Chondrocyte (in vitro differentiated cells): ENCODE measurements around the gene NME5. TPM values are rescaled to one million over a fixed set of nuclear protein-coding genes. Genes with fewer than 3 reads are reported as not detected.

Experiments used
- DNase-seq: peaks from one replicate; pipeline ENCODE4 v3.0.0; 2021; ENCODE audit warnings: mixed read lengths, low spot score
- H3K27ac Mint-ChIP-seq: one replicate; pipeline ENCODE4 v1.8.0; 2021; ENCODE audit warnings: mild to moderate bottlenecking, moderate library complexity, mixed read lengths; ENCODE audit not compliant: unreplicated experiment
- H3K27me3 Mint-ChIP-seq: 2 replicates; pipeline ENCODE4 v1.8.0; 2021; ENCODE audit warnings: low read depth, mixed read lengths
- H3K36me3 Mint-ChIP-seq: 2 replicates; pipeline ENCODE4 v1.8.0; 2021; ENCODE audit warnings: low read depth, mixed read lengths
- H3K4me1 Mint-ChIP-seq: 2 replicates; pipeline ENCODE4 v1.8.0; 2021; ENCODE audit warnings: low read depth, mild to moderate bottlenecking, mixed read lengths
- H3K4me3 Mint-ChIP-seq: one replicate; pipeline ENCODE4 v1.8.0; 2021; ENCODE audit warnings: mild to moderate bottlenecking, moderate library complexity, mixed read lengths; ENCODE audit not compliant: unreplicated experiment
- H3K9me3 Mint-ChIP-seq: 2 replicates; pipeline ENCODE4 v1.8.0; 2021; ENCODE audit warnings: low read depth, mixed read lengths
- total RNA-seq: library from RNA; stranded (reverse); gene quantifications from 3 replicates; pipeline ENCODE4 v1.2.1, GENCODE V29; 2021
- TF ChIP-seq, protein P1 (sequence below): fragments of 200-600 bp; sonication (generic); IDR thresholded peaks from 2 replicates; pipeline ENCODE4 v1.5.0; 2021; ENCODE audit warnings: antibody characterized with exemption, mild to moderate bottlenecking, moderate library complexity

Gene NME5
- total RNA-seq, 1 donor from 2014 or later: 2.0 TPM

DNA sequence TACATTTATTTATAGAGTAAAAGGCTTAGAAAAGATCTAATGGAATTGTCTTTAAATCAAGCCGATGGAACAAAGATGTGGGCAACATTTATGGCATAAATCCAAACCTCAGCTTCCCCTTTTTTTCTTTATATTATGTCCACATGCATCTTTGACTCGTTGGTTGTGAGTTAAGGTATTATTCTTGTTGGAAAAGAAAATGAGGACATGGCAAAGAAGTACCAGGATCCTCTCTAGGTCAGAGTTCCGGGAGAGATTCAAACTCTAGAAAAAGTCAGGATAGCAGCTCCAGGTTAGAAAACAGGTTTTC, 508 bp upstream of the NME5 start:
- Mint-ChIP-seq H3K27ac (no peak overlapping the region), H3K27me3 (no peaks in the 10 kb centered on the region), H3K4me3 (peak overlapping the region; percentile 80), H3K9me3 (no peaks in the 10 kb centered on the region), H3K4me1 (peaks cover 8% of the 10 kb centered on the region), H3K36me3 (no peaks in the 10 kb centered on the region)
- no peak for DNase-seq
- TF ChIP-seq, protein P1, sequence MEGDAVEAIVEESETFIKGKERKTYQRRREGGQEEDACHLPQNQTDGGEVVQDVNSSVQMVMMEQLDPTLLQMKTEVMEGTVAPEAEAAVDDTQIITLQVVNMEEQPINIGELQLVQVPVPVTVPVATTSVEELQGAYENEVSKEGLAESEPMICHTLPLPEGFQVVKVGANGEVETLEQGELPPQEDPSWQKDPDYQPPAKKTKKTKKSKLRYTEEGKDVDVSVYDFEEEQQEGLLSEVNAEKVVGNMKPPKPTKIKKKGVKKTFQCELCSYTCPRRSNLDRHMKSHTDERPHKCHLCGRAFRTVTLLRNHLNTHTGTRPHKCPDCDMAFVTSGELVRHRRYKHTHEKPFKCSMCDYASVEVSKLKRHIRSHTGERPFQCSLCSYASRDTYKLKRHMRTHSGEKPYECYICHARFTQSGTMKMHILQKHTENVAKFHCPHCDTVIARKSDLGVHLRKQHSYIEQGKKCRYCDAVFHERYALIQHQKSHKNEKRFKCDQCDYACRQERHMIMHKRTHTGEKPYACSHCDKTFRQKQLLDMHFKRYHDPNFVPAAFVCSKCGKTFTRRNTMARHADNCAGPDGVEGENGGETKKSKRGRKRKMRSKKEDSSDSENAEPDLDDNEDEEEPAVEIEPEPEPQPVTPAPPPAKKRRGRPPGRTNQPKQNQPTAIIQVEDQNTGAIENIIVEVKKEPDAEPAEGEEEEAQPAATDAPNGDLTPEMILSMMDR: no peak

DNA sequence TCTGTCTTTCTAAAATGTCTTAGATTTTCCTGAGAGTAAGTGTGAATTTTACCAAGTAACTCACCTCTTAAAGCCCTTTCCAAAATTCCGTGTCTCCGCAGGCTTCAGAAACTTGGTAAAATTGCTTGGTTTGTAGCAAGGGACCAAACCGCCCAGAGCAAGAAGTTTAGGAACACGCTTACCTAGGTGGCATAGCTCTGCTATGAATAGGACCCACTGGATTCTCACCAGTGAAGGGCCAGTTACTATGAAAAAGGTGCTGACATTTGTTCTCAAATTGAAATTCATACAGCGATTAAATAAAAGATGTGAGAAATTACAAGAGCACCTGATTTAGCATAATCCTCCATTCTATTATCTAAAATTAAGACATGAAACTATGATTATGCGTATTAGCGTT, 6.7 kb downstream of the NME5 start:
- peaks cover 4% of the 10 kb centered on the region for H3K27me3 Mint-ChIP-seq
- H3K4me1 Mint-ChIP-seq: peaks cover 5% of the 10 kb centered on the region
- no peak overlapping the region for H3K4me3 Mint-ChIP-seq
- TF ChIP-seq, protein P1: no peak
- no peaks in the 10 kb centered on the region for H3K9me3 Mint-ChIP-seq
- no peak overlapping the region for H3K27ac Mint-ChIP-seq
- DNase-seq: no peak
- H3K36me3 Mint-ChIP-seq: no peaks in the 10 kb centered on the region

DNA sequence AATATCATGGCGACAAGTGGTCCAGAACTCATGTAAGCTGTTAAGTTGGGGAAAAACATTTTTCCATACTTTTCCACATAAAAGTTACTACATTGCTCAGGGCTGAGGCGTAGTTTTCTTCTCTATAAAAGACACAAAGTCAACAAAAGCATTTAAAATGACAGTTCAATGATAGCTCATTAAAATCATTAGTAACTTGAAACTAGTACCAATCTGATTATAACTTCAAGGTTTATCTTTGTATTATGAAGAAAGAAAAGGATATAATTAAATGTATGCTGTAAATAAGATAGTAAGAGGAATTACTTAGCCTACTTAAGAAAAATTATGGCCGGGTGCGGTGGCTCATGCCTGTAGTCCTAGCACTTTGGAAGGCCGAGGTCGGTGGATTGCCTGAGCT, 9.9 kb downstream of the NME5 start:
- H3K27me3 Mint-ChIP-seq: peaks cover 4% of the 10 kb centered on the region
- no peak overlapping the region for H3K27ac Mint-ChIP-seq
- H3K4me3 Mint-ChIP-seq: no peak overlapping the region
- H3K4me1 Mint-ChIP-seq: peaks cover 5% of the 10 kb centered on the region
- TF ChIP-seq, protein P1: no peak
- H3K36me3 Mint-ChIP-seq: no peaks in the 10 kb centered on the region
- DNase-seq: no peak
- H3K9me3 Mint-ChIP-seq: no peaks in the 10 kb centered on the region

DNA sequence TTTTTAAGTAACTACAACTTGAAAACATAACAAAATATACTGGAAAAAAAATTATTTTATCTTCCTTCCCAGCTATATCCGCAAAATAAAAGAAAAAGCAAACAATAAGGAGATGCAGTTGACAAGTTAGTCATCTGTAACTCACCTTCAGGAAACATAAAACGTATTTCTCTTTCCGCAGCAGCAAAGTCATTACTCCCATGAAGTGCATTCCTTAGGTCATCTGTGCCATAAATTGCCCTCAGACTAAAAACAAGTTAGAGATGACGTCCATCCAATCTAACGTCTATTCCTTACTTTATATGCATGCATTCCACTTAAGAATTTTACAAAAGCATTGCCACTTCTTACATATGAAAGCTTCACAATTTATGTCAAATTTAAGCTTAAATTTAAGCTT, 10.9 kb downstream of the NME5 start:
- Mint-ChIP-seq H3K36me3 (no peaks in the 10 kb centered on the region), H3K9me3 (no peaks in the 10 kb centered on the region), H3K27me3 (peaks cover 4% of the 10 kb centered on the region), H3K27ac (no peak overlapping the region), H3K4me3 (no peak overlapping the region), H3K4me1 (peaks cover 1% of the 10 kb centered on the region)
- no peak for DNase-seq
- TF ChIP-seq, protein P1: no peak

DNA sequence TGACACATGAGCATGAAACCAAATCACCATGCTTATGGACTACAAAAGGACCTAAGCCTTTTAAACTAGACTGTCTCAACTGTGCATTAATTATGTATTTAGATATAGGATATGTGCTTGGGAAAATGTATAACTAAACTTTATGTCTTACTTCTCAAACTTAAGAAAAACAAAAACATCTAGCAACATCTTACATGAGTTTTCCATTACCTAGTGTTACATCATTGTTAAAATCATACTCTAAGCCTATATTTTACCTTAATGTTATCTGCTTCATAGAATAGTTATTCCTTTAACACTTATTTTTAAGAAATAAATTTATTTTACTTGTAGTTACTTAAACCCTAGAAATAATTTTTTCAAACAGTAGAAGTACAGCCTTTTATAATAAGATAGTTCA, 24.0 kb downstream of the NME5 start:
- H3K27me3 Mint-ChIP-seq: peaks cover 2% of the 10 kb centered on the region
- TF ChIP-seq, protein P1: no peak
- no peak overlapping the region for H3K4me3 Mint-ChIP-seq
- peaks cover 7% of the 10 kb centered on the region for H3K4me1 Mint-ChIP-seq
- DNase-seq: no peak
- no peaks in the 10 kb centered on the region for H3K36me3 Mint-ChIP-seq
- H3K9me3 Mint-ChIP-seq: no peaks in the 10 kb centered on the region
- no peak overlapping the region for H3K27ac Mint-ChIP-seq
